H9 (cell line): ENCODE measurements around the gene SMPD2. TPM values are rescaled to one million over a fixed set of nuclear protein-coding genes. Genes with fewer than 3 reads are reported as not detected.

Source experiments
- DNase-seq: peaks from one replicate; pipeline ENCODE4 v3.0.0-alpha.2; 2017
- H2AFZ ChIP-seq: one replicate; pipeline ENCODE4 v1.6.1; 2013; ENCODE audit warnings: mild to moderate bottlenecking, low read length, control low read depth, moderate library complexity
- H2AK5ac ChIP-seq: 2 replicates; pipeline ENCODE4 v1.6.1; 2013; ENCODE audit warnings: low read length, control low read depth, mixed read lengths; ENCODE audit not compliant: insufficient read length
- H2BK120ac ChIP-seq: one replicate; pipeline ENCODE4 v1.6.1; 2013; ENCODE audit warnings: low read depth, mild to moderate bottlenecking, low read length, control low read depth, inconsistent platforms; ENCODE audit not compliant: poor library complexity, severe bottlenecking
- H2BK12ac ChIP-seq: 2 replicates; pipeline ENCODE4 v1.6.1; 2013; ENCODE audit warnings: low read length, control low read depth, mixed read lengths, low read depth; ENCODE audit not compliant: insufficient read length
- H2BK15ac ChIP-seq: 2 replicates; pipeline ENCODE4 v1.6.1; 2013; ENCODE audit warnings: low read depth, low read length, control low read depth
- H2BK20ac ChIP-seq: one replicate; pipeline ENCODE4 v1.6.1; 2013; ENCODE audit warnings: low read depth, mild to moderate bottlenecking, low read length, control low read depth, inconsistent platforms; ENCODE audit not compliant: poor library complexity, severe bottlenecking
- H2BK5ac ChIP-seq: 2 replicates; pipeline ENCODE4 v1.6.1; 2013; ENCODE audit warnings: low read length, control low read depth, mixed read lengths; ENCODE audit not compliant: insufficient read length
- H3K14ac ChIP-seq: 2 replicates; pipeline ENCODE4 v1.6.1; 2013; ENCODE audit warnings: low read length, control low read depth; ENCODE audit not compliant: insufficient read depth
- H3K18ac ChIP-seq: 2 replicates; pipeline ENCODE4 v1.6.1; 2013; ENCODE audit warnings: low read depth, mild to moderate bottlenecking, mixed read lengths, low read length, control low read depth; ENCODE audit not compliant: insufficient read length
- H3K23ac ChIP-seq: 2 replicates; pipeline ENCODE4 v1.6.1; 2013; ENCODE audit warnings: low read length, control low read depth, mixed read lengths, low read depth; ENCODE audit not compliant: insufficient read length
- H3K23me2 ChIP-seq: 2 replicates; pipeline ENCODE4 v1.6.1; 2013; ENCODE audit warnings: low read depth, mild to moderate bottlenecking, mixed read lengths, low read length, control low read depth; ENCODE audit not compliant: insufficient read length, poor library complexity, severe bottlenecking
- H3K27ac ChIP-seq: 2 replicates; pipeline ENCODE4 v1.5.1; 2013; ENCODE audit warnings: low read length, control low read depth, mixed read lengths, low read depth; ENCODE audit not compliant: insufficient read length
- H3K27me3 ChIP-seq: 2 replicates; pipeline ENCODE4 v1.6.1; 2013; ENCODE audit warnings: low read length, control low read depth, inconsistent platforms; ENCODE audit not compliant: insufficient read depth
- H3K4ac ChIP-seq: 2 replicates; pipeline ENCODE4 v1.6.1; 2013; ENCODE audit warnings: low read depth, mild to moderate bottlenecking, control low read depth, inconsistent platforms, low read length, moderate library complexity
- H3K4me1 ChIP-seq: 2 replicates; pipeline ENCODE4 v1.6.1; 2013; ENCODE audit warnings: low read length, control low read depth, inconsistent platforms; ENCODE audit not compliant: insufficient read depth
- H3K4me2 ChIP-seq: 2 replicates; pipeline ENCODE4 v1.6.1; 2013; ENCODE audit warnings: low read length, control low read depth, mixed read lengths; ENCODE audit not compliant: insufficient read length, insufficient read depth
- H3K56ac ChIP-seq: 2 replicates; pipeline ENCODE4 v1.6.1; 2013; ENCODE audit warnings: low read depth, mild to moderate bottlenecking, mixed read lengths, low read length, control low read depth; ENCODE audit not compliant: insufficient read length
- H3K79me1 ChIP-seq: 2 replicates; pipeline ENCODE4 v1.6.1; 2013; ENCODE audit warnings: low read depth, mild to moderate bottlenecking, moderate library complexity, low read length, control low read depth, inconsistent platforms; ENCODE audit not compliant: insufficient read depth, poor library complexity, severe bottlenecking
- H3K79me2 ChIP-seq: 2 replicates; pipeline ENCODE4 v1.6.1; 2013; ENCODE audit warnings: low read length, control low read depth, inconsistent platforms; ENCODE audit not compliant: insufficient read depth
- H3K9ac ChIP-seq: 2 replicates; pipeline ENCODE4 v1.6.1; 2013; ENCODE audit warnings: low read length, control low read depth, mixed read lengths; ENCODE audit not compliant: insufficient read length; ENCODE audit errors: extremely low read depth
- H3K9me3 ChIP-seq: one replicate; pipeline ENCODE4 v1.6.1; 2013; ENCODE audit warnings: low read depth, low read length, inconsistent platforms; ENCODE audit not compliant: control insufficient read depth
- H3T11ph ChIP-seq: one replicate; pipeline ENCODE4 v1.6.1; 2013; ENCODE audit warnings: mild to moderate bottlenecking, low read length, control low read depth, inconsistent platforms
- H4K20me1 ChIP-seq: one replicate; pipeline ENCODE4 v1.6.1; 2013; ENCODE audit not compliant: control insufficient read depth, insufficient read length, insufficient read depth
- H4K5ac ChIP-seq: 2 replicates; pipeline ENCODE4 v1.6.1; 2013; ENCODE audit warnings: low read depth, mild to moderate bottlenecking, mixed read lengths, low read length, control low read depth; ENCODE audit not compliant: insufficient read length
- H4K8ac ChIP-seq: replicated peaks from 2 replicates; pipeline ENCODE4 v1.6.1; 2013; ENCODE audit warnings: low read length, control low read depth, mixed read lengths, low read depth; ENCODE audit not compliant: insufficient read length
- H4K91ac ChIP-seq: 2 replicates; pipeline ENCODE4 v1.6.1; 2013; ENCODE audit warnings: low read depth, mild to moderate bottlenecking, moderate library complexity, mixed read lengths, low read length, control low read depth; ENCODE audit not compliant: insufficient read length
- H3K27ac Mint-ChIP-seq, 3 experiments: 2 replicates in 2 of 3; 3 replicates in 1 of 3; pipeline ENCODE4 v1.8.0; 2020 to 2021; ENCODE audit warnings: mixed read lengths in 3 of 3, mild to moderate bottlenecking in 1 of 3, moderate library complexity in 1 of 3
- H3K27me3 Mint-ChIP-seq: 2 replicates; pipeline ENCODE4 v1.8.0; 2021; ENCODE audit warnings: low read depth, mild to moderate bottlenecking, moderate library complexity, mixed read lengths
- H3K36me3 Mint-ChIP-seq, 3 experiments: 2 replicates in 2 of 3; 3 replicates in 1 of 3; pipeline ENCODE4 v1.8.0; 2020 to 2021; ENCODE audit warnings: low read depth in 3 of 3, mixed read lengths in 3 of 3; ENCODE audit not compliant: insufficient read depth in 1 of 3
- H3K4me1 Mint-ChIP-seq, 2 experiments: 2 replicates each; pipeline ENCODE4 v1.8.0; 2020; ENCODE audit warnings: mixed read lengths in 2 of 2
- H3K4me3 Mint-ChIP-seq, 2 experiments: 2 replicates in 1 of 2; 3 replicates in 1 of 2; pipeline ENCODE4 v1.8.0; 2020 to 2021; ENCODE audit warnings: mild to moderate bottlenecking in 2 of 2, mixed read lengths in 2 of 2, moderate library complexity in 1 of 2
- H3K9me3 Mint-ChIP-seq, 2 experiments: 2 replicates in 1 of 2; 3 replicates in 1 of 2; pipeline ENCODE4 v1.8.0; 2020; ENCODE audit warnings: mild to moderate bottlenecking in 2 of 2, mixed read lengths in 2 of 2, moderate library complexity in 1 of 2
- WGBS: extraction: QIAGEN DNeasy Blood & Tissue Kit; methylation state at CpG from one replicate; pipeline ENCODE4 v1.1.7; 2013; ENCODE audit warnings: missing lambda C conversion rate, low lambda C conversion rate, mixed read lengths; ENCODE audit not compliant: insufficient read length; ENCODE audit errors: extremely low coverage; 5-methylcytosine and 5-hydroxymethylcytosine counted together
- total RNA-seq: library from RNA; stranded (reverse); gene quantifications from 2 replicates; pipeline ENCODE4 v1.2.1, GENCODE V29; 2021
- TF ChIP-seq, protein P1 (sequence below): fragments of 200-600 bp; sonication (generic); conservative IDR thresholded peaks from 3 replicates; pipeline ENCODE4 v1.8.0; 2021; ENCODE audit warnings: antibody characterized with exemption, mild to moderate bottlenecking

Gene SMPD2
- total RNA-seq, 1 experiment from 2014 or later, result 13.0 TPM

GRCh38 chr6:109449064-109449794 is 8.7 kb downstream of the SMPD2 start:
- no peaks in the 10 kb centered on the region for H3K27me3 Mint-ChIP-seq
- no peak overlapping the region for H3T11ph ChIP-seq
- H3K4me3 Mint-ChIP-seq, result no peak overlapping the region
- H3K14ac ChIP-seq, result no peak overlapping the region
- no peaks in the 10 kb centered on the region; a peak in 1 of 5 replicates for H3K9me3 Mint-ChIP-seq
- no peak overlapping the region for H3K4me2 ChIP-seq
- H3K23ac ChIP-seq, result no peak overlapping the region
- peaks cover 19 to 77% (median 59%) of the 10 kb centered on the region in 3 experiments for H3K36me3 Mint-ChIP-seq
- H2BK12ac ChIP-seq, result no peak overlapping the region
- H3K4me1 Mint-ChIP-seq, result peaks cover 4% of the 10 kb centered on the region in 2 experiments; a peak in 3 of 4 replicates
- no peak overlapping the region for H2BK120ac ChIP-seq
- no peak for DNase-seq
- H4K20me1 ChIP-seq, result no peaks in the 10 kb centered on the region
- H2AFZ ChIP-seq, result no peak overlapping the region
- no peak overlapping the region for H2BK15ac ChIP-seq
- H3K4ac ChIP-seq, result no peak overlapping the region
- H3K27ac ChIP-seq, result no peak overlapping the region
- H2BK20ac ChIP-seq, result no peak overlapping the region
- no peak overlapping the region for H4K8ac ChIP-seq
- H3K9me3 ChIP-seq, result no peaks in the 10 kb centered on the region
- H3K27me3 ChIP-seq, result no peaks in the 10 kb centered on the region
- H2AK5ac ChIP-seq, result no peak overlapping the region
- no peaks in the 10 kb centered on the region for H3K23me2 ChIP-seq
- no peak overlapping the region for H4K91ac ChIP-seq
- no CpG with 5 or more reads among the region's 19 CpGs for WGBS
- TF ChIP-seq, protein P1, sequence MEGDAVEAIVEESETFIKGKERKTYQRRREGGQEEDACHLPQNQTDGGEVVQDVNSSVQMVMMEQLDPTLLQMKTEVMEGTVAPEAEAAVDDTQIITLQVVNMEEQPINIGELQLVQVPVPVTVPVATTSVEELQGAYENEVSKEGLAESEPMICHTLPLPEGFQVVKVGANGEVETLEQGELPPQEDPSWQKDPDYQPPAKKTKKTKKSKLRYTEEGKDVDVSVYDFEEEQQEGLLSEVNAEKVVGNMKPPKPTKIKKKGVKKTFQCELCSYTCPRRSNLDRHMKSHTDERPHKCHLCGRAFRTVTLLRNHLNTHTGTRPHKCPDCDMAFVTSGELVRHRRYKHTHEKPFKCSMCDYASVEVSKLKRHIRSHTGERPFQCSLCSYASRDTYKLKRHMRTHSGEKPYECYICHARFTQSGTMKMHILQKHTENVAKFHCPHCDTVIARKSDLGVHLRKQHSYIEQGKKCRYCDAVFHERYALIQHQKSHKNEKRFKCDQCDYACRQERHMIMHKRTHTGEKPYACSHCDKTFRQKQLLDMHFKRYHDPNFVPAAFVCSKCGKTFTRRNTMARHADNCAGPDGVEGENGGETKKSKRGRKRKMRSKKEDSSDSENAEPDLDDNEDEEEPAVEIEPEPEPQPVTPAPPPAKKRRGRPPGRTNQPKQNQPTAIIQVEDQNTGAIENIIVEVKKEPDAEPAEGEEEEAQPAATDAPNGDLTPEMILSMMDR, result no peak
- no peaks in the 10 kb centered on the region for H3K4me1 ChIP-seq
- H3K18ac ChIP-seq, result no peak overlapping the region
- no peaks in the 10 kb centered on the region for H3K79me1 ChIP-seq
- no peak overlapping the region for H3K9ac ChIP-seq
- H3K79me2 ChIP-seq, result no peaks in the 10 kb centered on the region
- peak overlapping the region in 1 of 3 experiments; percentile 55; a peak in 1 of 7 replicates for H3K27ac Mint-ChIP-seq
- H2BK5ac ChIP-seq, result no peak overlapping the region
- no peak overlapping the region for H3K56ac ChIP-seq
- no peak overlapping the region for H4K5ac ChIP-seq
